OCI-LY3 (cell line): ENCODE measurements around the gene STAT4.

Experiments
- H2AFZ ChIP-seq: fragments of 200-600, 300-600 bp; shearing (Covaris generic); 2 replicates; pipeline ENCODE4 v1.6.0; 2014; ENCODE audit warnings: antibody characterized with exemption, low read depth, low read length
- H3K27ac ChIP-seq: fragments of 200-600, 300-600 bp; sonication (generic); 2 replicates; pipeline ENCODE4 v1.5.1; 2014; ENCODE audit warnings: mild to moderate bottlenecking, low read length, moderate library complexity, mixed read lengths
- H3K27me3 ChIP-seq: fragments of 200-600, 300-600 bp; sonication (generic); 2 replicates; pipeline ENCODE4 v1.6.1; 2014; ENCODE audit warnings: low read depth, low read length, mixed read lengths
- H3K36me3 ChIP-seq: fragments of 200-600, 300-600 bp; sonication (generic); replicated peaks from 2 replicates; pipeline ENCODE3; 2014; ENCODE audit warnings: low read depth, low read length, mixed read lengths
- H3K4me1 ChIP-seq: fragments of 300-600, 200-600 bp; sonication (generic); 2 replicates; pipeline ENCODE4 v1.6.1; 2014; ENCODE audit warnings: low read length, mixed read lengths
- H3K4me2 ChIP-seq: fragments of 200-600, 300-600 bp; sonication (generic); 2 replicates; pipeline ENCODE4 v1.6.1; 2014; ENCODE audit warnings: low read length, mixed read lengths
- H3K4me3 ChIP-seq: fragments of 300-600, 200-600 bp; sonication (generic); 2 replicates; pipeline ENCODE4 v1.5.1; 2014; ENCODE audit warnings: antibody characterized with exemption, mild to moderate bottlenecking, low read length, moderate library complexity
- H3K79me2 ChIP-seq: fragments of 300-600, 200-600 bp; shearing (Covaris generic); 2 replicates; pipeline ENCODE4 v1.6.1; 2014; ENCODE audit warnings: mild to moderate bottlenecking, low read length, mixed read lengths
- H3K9ac ChIP-seq: fragments of 300-600, 200-600 bp; shearing (Covaris generic); 2 replicates; pipeline ENCODE4 v1.6.0; 2014; ENCODE audit warnings: mild to moderate bottlenecking, low read length, moderate library complexity
- H3K9me3 ChIP-seq: fragments of 200-600, 300-600 bp; shearing (Covaris generic); 2 replicates; pipeline ENCODE4 v1.6.1; 2014; ENCODE audit warnings: low read length, mixed read lengths; ENCODE audit not compliant: insufficient read depth
- H4K20me1 ChIP-seq: fragments of 200-600, 300-600 bp; sonication (generic); 2 replicates; pipeline ENCODE4 v1.6.1; 2016; ENCODE audit warnings: low read length, mixed read lengths; ENCODE audit not compliant: insufficient read depth
- EZH2phosphoT487 ChIP-seq: fragments of 200-600 bp; shearing (Covaris generic); IDR thresholded peaks from 2 replicates; pipeline ENCODE4 v1.6.1; 2018; ENCODE audit warnings: antibody characterized with exemption, mixed run types, low read depth
- TF ChIP-seq, protein P1 (sequence below): fragments of 200-600, 300-600 bp; sonication (generic); IDR thresholded peaks from 2 replicates; pipeline ENCODE4 v1.5.1; 2014; ENCODE audit warnings: antibody characterized with exemption, low read length, low read depth

The STAT4 gene

DNA sequence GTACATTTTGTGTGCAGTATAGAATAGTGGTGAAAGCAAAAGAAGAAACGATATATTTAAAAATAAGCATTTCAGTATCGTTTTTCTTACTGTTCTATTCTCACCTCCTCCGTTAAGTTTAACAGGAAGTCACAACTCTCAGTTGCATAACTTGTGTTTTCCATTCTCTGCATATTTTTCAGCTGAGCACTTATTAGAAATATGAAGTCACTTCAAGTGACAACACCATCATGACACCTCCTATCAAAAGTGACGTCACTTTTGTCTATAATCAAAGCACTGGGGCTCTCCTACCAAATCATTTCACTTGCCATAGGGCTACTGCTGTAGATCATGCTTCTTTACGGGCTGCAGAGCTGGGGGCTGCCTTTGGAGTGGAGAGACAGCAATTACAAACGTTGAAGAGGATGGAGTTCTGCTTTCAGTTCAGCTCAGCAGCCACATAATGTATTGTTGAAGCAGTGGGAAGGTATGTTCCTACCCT lies 36.3 kb downstream of the STAT4 start:
- Histone ChIP-seq H3K4me1 (peaks cover 13% of the 10 kb centered on the region), H3K4me3 (peak overlapping the region; percentile 19), H4K20me1 (no peaks in the 10 kb centered on the region), H3K36me3 (no peaks in the 10 kb centered on the region), H3K4me2 (peak overlapping the region; percentile 65), H3K27me3 (peaks cover 7% of the 10 kb centered on the region; the same call in 1 of the 2 replicates), H3K27ac (no peak overlapping the region), H2AFZ (no peak overlapping the region), H3K9me3 (no peaks in the 10 kb centered on the region), H3K79me2 (no peaks in the 10 kb centered on the region), H3K9ac (no peak overlapping the region)
- no peak for TF ChIP-seq EZH2phosphoT487
- TF ChIP-seq, protein P1, sequence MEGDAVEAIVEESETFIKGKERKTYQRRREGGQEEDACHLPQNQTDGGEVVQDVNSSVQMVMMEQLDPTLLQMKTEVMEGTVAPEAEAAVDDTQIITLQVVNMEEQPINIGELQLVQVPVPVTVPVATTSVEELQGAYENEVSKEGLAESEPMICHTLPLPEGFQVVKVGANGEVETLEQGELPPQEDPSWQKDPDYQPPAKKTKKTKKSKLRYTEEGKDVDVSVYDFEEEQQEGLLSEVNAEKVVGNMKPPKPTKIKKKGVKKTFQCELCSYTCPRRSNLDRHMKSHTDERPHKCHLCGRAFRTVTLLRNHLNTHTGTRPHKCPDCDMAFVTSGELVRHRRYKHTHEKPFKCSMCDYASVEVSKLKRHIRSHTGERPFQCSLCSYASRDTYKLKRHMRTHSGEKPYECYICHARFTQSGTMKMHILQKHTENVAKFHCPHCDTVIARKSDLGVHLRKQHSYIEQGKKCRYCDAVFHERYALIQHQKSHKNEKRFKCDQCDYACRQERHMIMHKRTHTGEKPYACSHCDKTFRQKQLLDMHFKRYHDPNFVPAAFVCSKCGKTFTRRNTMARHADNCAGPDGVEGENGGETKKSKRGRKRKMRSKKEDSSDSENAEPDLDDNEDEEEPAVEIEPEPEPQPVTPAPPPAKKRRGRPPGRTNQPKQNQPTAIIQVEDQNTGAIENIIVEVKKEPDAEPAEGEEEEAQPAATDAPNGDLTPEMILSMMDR, result no peak

DNA sequence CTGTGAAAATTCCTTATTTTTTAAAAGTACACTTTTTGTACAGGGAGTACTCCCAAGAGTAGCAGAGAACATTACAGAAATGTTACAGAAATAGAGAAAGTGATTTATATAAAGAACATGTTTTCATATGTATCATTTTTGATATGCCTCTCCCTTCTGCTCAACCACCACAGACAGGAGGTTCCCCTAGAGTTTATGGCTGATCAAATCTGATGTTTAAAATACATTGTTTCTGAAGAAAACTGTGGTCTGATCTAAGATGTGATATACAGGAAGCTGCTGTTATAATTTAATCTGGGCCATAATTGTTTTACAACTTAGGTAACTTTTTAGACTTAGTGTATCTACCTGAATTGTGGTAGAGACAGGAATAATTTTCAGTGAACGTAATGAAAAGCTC lies 37.0 kb downstream of the STAT4 start:
- H3K4me2 ChIP-seq, result peak overlapping the region; percentile 65
- H3K27ac ChIP-seq, result no peak overlapping the region
- H3K4me3 ChIP-seq, result peak overlapping the region; percentile 19
- no peaks in the 10 kb centered on the region for H3K9me3 ChIP-seq
- H3K79me2 ChIP-seq, result no peaks in the 10 kb centered on the region
- no peaks in the 10 kb centered on the region for H3K36me3 ChIP-seq
- H2AFZ ChIP-seq, result no peak overlapping the region
- no peak overlapping the region for H3K9ac ChIP-seq
- TF ChIP-seq, protein P1, result no peak
- no peak for TF ChIP-seq EZH2phosphoT487
- peaks cover 13% of the 10 kb centered on the region for H3K4me1 ChIP-seq
- H3K27me3 ChIP-seq, result peaks cover 7% of the 10 kb centered on the region; the same call in 1 of the 2 replicates
- no peaks in the 10 kb centered on the region for H4K20me1 ChIP-seq

DNA sequence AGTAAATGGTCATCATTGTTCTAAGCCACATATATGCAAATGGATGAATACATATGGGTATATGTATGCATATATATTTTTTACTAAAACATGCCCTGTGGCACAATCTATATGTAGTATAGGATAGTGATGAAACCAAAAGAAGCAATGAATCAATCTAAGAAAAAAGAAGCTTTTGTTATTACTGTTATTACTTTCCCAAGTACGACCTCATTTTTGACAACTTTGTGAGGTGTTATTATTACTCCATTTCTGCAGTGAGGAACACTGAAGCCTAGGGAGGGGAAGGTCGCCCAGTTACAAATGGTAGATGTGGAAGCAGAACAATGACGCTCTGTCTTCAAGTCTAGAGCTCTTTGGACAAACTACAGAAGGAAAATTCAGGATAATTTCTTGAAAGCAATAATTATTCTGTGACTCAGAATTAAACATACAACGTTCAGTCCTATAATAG lies 38.3 kb downstream of the STAT4 start:
- Histone ChIP-seq H3K27ac (no peak overlapping the region), H2AFZ (no peak overlapping the region), H3K79me2 (no peaks in the 10 kb centered on the region), H3K9ac (no peak overlapping the region), H3K36me3 (no peaks in the 10 kb centered on the region), H4K20me1 (no peaks in the 10 kb centered on the region), H3K27me3 (peaks cover 7% of the 10 kb centered on the region; the same call in 1 of the 2 replicates), H3K4me2 (no peak overlapping the region), H3K9me3 (no peaks in the 10 kb centered on the region), H3K4me3 (no peak overlapping the region), H3K4me1 (peaks cover 13% of the 10 kb centered on the region)
- no peak for TF ChIP-seq EZH2phosphoT487
- TF ChIP-seq, protein P1, result no peak

DNA sequence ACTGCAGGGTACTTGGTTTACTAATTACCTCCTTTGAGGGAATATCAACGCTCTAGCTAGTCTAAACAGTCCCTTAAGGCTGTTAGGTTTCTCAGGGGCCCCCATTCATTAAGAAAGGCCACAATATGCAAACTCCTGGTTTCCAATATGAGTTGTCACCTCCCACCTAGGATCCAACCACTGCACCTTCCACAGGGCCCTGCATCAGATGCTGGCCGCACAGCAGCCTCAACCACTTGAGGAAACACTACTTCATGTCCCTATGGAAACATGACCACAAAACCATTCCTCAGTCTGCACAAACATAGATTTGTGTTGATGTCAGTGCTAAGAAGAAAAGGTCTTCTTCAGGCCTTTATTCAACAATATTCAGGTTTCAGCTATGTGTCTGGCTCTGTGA lies 40.9 kb downstream of the STAT4 start:
- Histone ChIP-seq H3K36me3 (no peaks in the 10 kb centered on the region), H3K9me3 (no peaks in the 10 kb centered on the region), H2AFZ (no peak overlapping the region), H3K79me2 (no peaks in the 10 kb centered on the region), H3K4me1 (peaks cover 12% of the 10 kb centered on the region), H3K27ac (no peak overlapping the region), H4K20me1 (no peaks in the 10 kb centered on the region), H3K27me3 (no peaks in the 10 kb centered on the region), H3K4me3 (no peak overlapping the region), H3K4me2 (no peak overlapping the region), H3K9ac (no peak overlapping the region)
- TF ChIP-seq EZH2phosphoT487, result no peak
- TF ChIP-seq, protein P1, result no peak
